ENCODE results near the gene ERGIC1. TPM values are rescaled to one million over a fixed set of nuclear protein-coding genes. Genes with fewer than 3 reads are reported as not detected.

ERGIC1 gene
- total and polyA plus RNA-seq, 10 of the 15 experiments (the other 5 are each of a cell fraction or from before 2014, with no cell fraction given), result 8.8 to 104 (median 76.3) TPM

DNA sequence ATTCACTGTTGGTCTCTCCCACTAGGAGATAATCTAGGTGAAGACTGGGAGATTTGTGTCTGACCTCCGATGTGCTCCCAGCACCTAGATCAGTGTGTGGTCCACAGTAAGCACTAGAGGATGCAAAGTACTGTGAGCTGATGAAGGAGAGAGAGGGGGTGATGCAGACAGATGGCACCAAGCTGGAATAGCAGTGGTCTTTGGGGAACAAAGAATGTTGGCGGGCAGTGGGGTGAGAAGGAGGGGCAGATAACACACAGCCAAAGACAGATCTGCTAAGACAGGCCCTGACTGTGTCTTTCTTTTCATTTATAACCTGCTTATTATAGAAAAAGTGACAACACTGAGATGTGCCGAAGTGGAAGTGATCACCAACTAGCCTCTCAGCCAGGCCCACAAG lies 37.5 kb downstream of the ERGIC1 start:
- ChIA-PET POLR2A (interaction anchor here (0.5 kb wide), 1 partner anchor 77 kb away, joined by 4 read pairs; no protein-coding TSS in a partner anchor), RAD21 (ENCODE audit: unreplicated experiment) (interaction anchor here (1.3 kb wide), 1 partner anchor 11 kb away, joined by 4 read pairs; no protein-coding TSS in a partner anchor), CTCF (interaction anchor here (0.6 kb wide), 2 partner anchors 11 to 99 kb away, joined by 3 read pairs; no protein-coding TSS in a partner anchor), SMC1A (ENCODE audit: uncharacterized antibody, unreplicated experiment) (no interaction called here)
- ATAC-seq (no peak), FAIRE-seq (no peak), DNase-seq (ENCODE audit: low read depth, low spot score) (no peak)
- no peaks in the 10 kb centered on the region for H3K27me3 ChIP-seq (replicated peaks in 1 of 2; ENCODE audit: control insufficient read depth in 2 of 2, insufficient read depth in 2 of 2, low read length in 1 of 2)
- no peak overlapping the region for H3K4me2 ChIP-seq (ENCODE audit: control insufficient read depth, insufficient read depth)
- no peaks in the 10 kb centered on the region for H3K9me3 ChIP-seq (replicated peaks; ENCODE audit: control insufficient read depth, insufficient read depth, low read length)
- H3K36me3 ChIP-seq (ENCODE audit: control insufficient read depth in 2 of 2, insufficient read depth in 2 of 2, low read length in 1 of 2), result peaks cover 0 to 4% of the 10 kb centered on the region in 2 experiments; a peak in 1 of 4 replicates
- peaks cover 3% of the 10 kb centered on the region; the same call in 1 of the 2 replicates for H3K4me1 ChIP-seq (ENCODE audit: control insufficient read depth, insufficient read depth, low read length)
- TF ChIP-seq CREB1 (IDR thresholded peaks at IDR 0.05; ENCODE audit: low read depth) (no peak), MYB (IDR thresholded peaks at IDR 0.05; ENCODE audit: borderline replicate concordance, low read depth, low read length) (no peak), YBX1 (IDR thresholded peaks at IDR 0.05) (no peak), CBX5 (IDR thresholded peaks at IDR 0.05; ENCODE audit: low read depth) (no peak), HDGF (IDR thresholded peaks at IDR 0.05) (no peak), ZNF217 (IDR thresholded peaks at IDR 0.05) (no peak), TCF7 (IDR thresholded peaks at IDR 0.05; ENCODE audit: borderline replicate concordance) (no peak), CHD2 (IDR thresholded peaks at IDR 0.05; ENCODE audit: borderline replicate concordance, low read depth, low read length) (no peak), CREM (IDR thresholded peaks at IDR 0.05; ENCODE audit: low read depth) (no peak), PAX8 (IDR thresholded peaks at IDR 0.05) (no peak), RAD21 (IDR thresholded peaks at IDR 0.05; ENCODE audit: insufficient read depth, low read depth, low read length) (no peak), MYC (IDR thresholded peaks at IDR 0.05; ENCODE audit: insufficient read depth, insufficient read length, insufficient replicate concordance, low read length, severe bottlenecking) (no peak)
- TF ChIP-seq, protein P1, sequence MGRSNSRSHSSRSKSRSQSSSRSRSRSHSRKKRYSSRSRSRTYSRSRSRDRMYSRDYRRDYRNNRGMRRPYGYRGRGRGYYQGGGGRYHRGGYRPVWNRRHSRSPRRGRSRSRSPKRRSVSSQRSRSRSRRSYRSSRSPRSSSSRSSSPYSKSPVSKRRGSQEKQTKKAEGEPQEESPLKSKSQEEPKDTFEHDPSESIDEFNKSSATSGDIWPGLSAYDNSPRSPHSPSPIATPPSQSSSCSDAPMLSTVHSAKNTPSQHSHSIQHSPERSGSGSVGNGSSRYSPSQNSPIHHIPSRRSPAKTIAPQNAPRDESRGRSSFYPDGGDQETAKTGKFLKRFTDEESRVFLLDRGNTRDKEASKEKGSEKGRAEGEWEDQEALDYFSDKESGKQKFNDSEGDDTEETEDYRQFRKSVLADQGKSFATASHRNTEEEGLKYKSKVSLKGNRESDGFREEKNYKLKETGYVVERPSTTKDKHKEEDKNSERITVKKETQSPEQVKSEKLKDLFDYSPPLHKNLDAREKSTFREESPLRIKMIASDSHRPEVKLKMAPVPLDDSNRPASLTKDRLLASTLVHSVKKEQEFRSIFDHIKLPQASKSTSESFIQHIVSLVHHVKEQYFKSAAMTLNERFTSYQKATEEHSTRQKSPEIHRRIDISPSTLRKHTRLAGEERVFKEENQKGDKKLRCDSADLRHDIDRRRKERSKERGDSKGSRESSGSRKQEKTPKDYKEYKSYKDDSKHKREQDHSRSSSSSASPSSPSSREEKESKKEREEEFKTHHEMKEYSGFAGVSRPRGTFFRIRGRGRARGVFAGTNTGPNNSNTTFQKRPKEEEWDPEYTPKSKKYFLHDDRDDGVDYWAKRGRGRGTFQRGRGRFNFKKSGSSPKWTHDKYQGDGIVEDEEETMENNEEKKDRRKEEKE (IDR thresholded peaks at IDR 0.05), result no peak
- TF ChIP-seq, protein P2, sequence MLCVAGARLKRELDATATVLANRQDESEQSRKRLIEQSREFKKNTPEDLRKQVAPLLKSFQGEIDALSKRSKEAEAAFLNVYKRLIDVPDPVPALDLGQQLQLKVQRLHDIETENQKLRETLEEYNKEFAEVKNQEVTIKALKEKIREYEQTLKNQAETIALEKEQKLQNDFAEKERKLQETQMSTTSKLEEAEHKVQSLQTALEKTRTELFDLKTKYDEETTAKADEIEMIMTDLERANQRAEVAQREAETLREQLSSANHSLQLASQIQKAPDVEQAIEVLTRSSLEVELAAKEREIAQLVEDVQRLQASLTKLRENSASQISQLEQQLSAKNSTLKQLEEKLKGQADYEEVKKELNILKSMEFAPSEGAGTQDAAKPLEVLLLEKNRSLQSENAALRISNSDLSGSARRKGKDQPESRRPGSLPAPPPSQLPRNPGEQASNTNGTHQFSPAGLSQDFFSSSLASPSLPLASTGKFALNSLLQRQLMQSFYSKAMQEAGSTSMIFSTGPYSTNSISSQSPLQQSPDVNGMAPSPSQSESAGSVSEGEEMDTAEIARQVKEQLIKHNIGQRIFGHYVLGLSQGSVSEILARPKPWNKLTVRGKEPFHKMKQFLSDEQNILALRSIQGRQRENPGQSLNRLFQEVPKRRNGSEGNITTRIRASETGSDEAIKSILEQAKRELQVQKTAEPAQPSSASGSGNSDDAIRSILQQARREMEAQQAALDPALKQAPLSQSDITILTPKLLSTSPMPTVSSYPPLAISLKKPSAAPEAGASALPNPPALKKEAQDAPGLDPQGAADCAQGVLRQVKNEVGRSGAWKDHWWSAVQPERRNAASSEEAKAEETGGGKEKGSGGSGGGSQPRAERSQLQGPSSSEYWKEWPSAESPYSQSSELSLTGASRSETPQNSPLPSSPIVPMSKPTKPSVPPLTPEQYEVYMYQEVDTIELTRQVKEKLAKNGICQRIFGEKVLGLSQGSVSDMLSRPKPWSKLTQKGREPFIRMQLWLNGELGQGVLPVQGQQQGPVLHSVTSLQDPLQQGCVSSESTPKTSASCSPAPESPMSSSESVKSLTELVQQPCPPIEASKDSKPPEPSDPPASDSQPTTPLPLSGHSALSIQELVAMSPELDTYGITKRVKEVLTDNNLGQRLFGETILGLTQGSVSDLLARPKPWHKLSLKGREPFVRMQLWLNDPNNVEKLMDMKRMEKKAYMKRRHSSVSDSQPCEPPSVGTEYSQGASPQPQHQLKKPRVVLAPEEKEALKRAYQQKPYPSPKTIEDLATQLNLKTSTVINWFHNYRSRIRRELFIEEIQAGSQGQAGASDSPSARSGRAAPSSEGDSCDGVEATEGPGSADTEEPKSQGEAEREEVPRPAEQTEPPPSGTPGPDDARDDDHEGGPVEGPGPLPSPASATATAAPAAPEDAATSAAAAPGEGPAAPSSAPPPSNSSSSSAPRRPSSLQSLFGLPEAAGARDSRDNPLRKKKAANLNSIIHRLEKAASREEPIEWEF (IDR thresholded peaks at IDR 0.05; ENCODE audit: insufficient replicate concordance, low read depth, low read length), result no peak
- TF ChIP-seq, protein P3, sequence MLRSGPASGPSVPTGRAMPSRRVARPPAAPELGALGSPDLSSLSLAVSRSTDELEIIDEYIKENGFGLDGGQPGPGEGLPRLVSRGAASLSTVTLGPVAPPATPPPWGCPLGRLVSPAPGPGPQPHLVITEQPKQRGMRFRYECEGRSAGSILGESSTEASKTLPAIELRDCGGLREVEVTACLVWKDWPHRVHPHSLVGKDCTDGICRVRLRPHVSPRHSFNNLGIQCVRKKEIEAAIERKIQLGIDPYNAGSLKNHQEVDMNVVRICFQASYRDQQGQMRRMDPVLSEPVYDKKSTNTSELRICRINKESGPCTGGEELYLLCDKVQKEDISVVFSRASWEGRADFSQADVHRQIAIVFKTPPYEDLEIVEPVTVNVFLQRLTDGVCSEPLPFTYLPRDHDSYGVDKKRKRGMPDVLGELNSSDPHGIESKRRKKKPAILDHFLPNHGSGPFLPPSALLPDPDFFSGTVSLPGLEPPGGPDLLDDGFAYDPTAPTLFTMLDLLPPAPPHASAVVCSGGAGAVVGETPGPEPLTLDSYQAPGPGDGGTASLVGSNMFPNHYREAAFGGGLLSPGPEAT (IDR thresholded peaks at IDR 0.05; ENCODE audit: low read depth), result no peak
- no TSS peak for BruUV-seq (replicated peaks)
- no peak overlapping the region for H2AFZ ChIP-seq (ENCODE audit: control insufficient read depth, low read depth, low read length)
- H4K20me1 ChIP-seq (ENCODE audit: control insufficient read depth, insufficient read depth), result peaks cover 3% of the 10 kb centered on the region; the same call in 1 of the 2 replicates
- H3K79me2 ChIP-seq (ENCODE audit: control insufficient read depth, insufficient read depth, low read length), result peaks cover 5% of the 10 kb centered on the region
- no peak overlapping the region for H3K4me3 ChIP-seq
- in situ Hi-C loops (cut with MboI) (no loop called here), intact Hi-C loops (cut with micrococcal nuclease; ENCODE audit: unreplicated experiment) (no loop called here)
- no peak overlapping the region for H3K9ac ChIP-seq (ENCODE audit: control insufficient read depth, insufficient read depth, low read length)
- no peak overlapping the region for H3K27ac ChIP-seq (ENCODE audit: control insufficient read depth, insufficient read depth)
- WGBS (ENCODE audit: insufficient coverage, insufficient replicate concordance, low lambda C conversion rate, missing lambda C conversion rate), result 97% methylated on average over 3 of the region's 3 CpGs
